ENCODE results near the gene DDX6.
A peak's percentile ranks its signal among the peaks of the same experiment; 100 is the strongest.
"Not testable (repeated sequence)": the region's sequence is repeated elsewhere in the genome, so short reads cannot be mapped to it uniquely, and the experiment has no call there.

The DDX6 gene

DNA sequence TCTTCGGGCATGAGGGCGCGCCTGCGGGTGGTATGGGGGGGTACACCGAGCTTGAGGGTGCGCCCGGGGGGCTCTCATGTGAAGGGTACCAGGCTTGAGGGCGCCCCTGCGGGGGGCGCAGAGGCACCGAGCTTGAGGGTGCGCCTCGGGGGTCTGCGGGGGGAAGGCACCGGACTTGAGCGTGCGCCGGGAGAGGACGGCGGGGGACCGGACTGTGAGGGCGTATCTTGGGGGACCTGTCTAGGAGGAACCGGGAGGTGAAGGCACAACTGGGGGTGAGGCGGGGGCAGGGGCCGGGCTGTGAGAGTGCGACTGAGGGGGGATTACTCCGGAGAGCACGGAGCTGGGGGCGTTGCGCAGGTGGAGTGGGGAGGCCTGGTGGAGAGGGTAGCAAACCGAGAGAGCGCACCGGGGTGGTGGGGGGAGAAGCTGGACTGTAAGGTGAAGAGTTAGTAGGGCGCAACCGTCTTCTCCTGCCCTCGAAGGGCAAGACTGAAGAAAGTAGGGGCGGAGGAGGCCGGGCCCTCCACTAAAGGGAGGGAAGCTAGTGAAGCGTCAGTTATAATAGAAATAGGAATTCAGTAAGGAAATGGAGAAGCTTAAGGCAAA lies 1.1 kb upstream of the DDX6 start:
- in situ Hi-C loops (cut with MboI; ENCODE audit: low pct_unique_long_range_greater_than_20kb, low sequenced_read_pairs, unreplicated experiment): no loop called here
- TF ChIP-seq, protein P1, sequence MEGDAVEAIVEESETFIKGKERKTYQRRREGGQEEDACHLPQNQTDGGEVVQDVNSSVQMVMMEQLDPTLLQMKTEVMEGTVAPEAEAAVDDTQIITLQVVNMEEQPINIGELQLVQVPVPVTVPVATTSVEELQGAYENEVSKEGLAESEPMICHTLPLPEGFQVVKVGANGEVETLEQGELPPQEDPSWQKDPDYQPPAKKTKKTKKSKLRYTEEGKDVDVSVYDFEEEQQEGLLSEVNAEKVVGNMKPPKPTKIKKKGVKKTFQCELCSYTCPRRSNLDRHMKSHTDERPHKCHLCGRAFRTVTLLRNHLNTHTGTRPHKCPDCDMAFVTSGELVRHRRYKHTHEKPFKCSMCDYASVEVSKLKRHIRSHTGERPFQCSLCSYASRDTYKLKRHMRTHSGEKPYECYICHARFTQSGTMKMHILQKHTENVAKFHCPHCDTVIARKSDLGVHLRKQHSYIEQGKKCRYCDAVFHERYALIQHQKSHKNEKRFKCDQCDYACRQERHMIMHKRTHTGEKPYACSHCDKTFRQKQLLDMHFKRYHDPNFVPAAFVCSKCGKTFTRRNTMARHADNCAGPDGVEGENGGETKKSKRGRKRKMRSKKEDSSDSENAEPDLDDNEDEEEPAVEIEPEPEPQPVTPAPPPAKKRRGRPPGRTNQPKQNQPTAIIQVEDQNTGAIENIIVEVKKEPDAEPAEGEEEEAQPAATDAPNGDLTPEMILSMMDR (IDR thresholded peaks at IDR 0.05; ENCODE audit: extremely low read depth, insufficient read depth, missing control alignments): no peak
- peak; percentile 44 for DNase-seq (ENCODE audit: low spot score)

DNA sequence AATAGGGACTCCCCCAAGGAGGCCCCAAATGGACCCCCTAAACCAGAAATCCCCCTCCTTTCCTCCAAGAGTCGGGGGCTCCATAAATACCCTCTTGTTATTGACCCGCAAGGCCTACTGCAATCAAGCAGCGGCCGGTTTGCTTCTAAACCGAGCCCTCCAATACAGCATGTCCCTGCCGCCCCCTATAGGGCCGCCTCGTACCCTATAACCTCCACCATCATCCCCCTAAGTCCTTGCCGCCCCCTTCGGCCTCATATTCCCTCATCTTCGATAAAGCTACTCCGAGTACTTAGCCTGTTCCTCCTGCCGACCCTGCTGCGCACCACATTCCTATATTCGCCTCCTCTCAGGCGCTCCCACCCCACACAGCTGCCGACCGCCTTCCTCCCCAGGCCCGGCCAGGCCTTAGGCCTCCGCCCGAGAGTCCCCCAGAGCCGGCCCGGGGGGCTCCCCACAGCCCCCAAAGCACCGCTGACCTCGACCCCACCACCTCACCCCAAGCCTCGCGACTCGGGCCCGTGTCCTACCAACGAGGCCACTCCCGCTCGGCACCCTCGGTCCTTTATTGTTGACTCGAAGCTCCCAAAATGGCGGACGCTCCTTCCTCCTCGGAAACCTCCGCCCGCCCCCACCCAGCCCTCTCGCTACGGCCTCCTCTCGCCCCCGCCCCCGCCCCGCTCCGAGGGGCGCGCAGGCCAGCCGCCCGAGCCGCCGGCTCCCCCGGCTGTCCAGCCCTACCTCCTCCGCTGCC lies 430 bp downstream of the DDX6 start:
- DNase-seq (ENCODE audit: low spot score): peak; percentile 62
- TF ChIP-seq, protein P1 (IDR thresholded peaks at IDR 0.05; ENCODE audit: extremely low read depth, insufficient read depth, missing control alignments): peak; percentile 52
- in situ Hi-C loops (cut with MboI; ENCODE audit: low pct_unique_long_range_greater_than_20kb, low sequenced_read_pairs, unreplicated experiment): no loop called here

DNA sequence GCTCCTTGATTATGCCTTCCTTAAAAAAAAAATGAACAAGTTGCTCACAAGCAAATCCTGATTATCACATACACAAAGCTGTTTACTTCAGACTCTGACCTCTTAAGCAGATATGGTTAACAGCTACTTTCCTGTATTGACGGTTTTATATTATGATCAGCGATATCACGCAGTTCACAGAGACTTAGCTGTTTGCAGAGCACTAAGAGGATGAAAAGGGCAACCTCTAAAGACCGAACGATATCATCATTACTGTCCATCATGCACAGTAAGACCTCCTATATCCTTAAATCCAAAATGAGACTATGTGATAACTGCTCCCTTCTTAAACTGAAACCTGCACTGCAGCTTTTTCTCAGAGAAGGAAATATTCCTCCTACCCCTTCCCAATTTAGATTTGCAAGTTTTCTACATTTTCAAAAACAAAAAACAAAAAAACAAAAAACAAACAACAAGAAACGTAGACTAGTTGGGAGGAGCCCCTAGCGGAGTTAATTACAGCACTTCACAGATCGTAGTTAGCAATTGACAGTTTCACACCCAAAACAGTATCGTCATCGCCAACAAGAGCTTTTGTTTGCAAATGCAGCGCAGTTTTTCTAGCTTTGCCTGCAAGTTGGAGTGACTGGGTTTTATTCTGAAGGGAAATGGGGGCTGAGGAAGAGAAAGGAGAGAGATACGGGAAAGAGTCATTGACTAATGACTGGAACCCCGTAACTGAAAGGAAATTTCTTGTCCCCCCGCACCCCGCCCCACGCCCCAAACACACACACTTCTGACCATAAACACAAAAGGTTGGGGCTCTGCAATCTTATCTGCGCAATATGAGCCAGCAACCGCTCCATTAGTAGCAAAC lies 1.2 kb downstream of the DDX6 start:
- DNase-seq (ENCODE audit: low spot score): peak; percentile 56

DNA sequence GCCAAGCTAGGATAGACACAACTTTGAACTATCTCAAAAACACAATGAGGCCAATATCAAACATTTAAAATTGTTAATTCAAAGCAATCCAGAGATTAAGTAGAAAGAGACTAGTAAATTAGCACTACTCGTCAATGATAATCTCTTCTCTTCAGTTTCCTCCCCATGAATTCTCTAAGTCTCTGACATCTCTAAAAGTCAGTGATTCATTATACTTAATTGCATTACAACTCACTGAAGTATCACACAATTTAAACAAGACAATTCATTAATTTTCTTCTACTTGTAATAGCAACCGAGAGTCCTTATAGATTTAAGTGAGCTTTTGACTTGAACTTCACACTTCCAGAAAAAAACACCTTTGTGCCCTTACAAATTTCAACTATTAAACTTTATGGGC lies 4.3 kb downstream of the DDX6 start:
- in situ Hi-C loops (cut with MboI; ENCODE audit: low pct_unique_long_range_greater_than_20kb, low sequenced_read_pairs, unreplicated experiment): no loop called here
- no peak for DNase-seq (ENCODE audit: low spot score)
- TF ChIP-seq, protein P1 (IDR thresholded peaks at IDR 0.05; ENCODE audit: extremely low read depth, insufficient read depth, missing control alignments): no peak

More for the DNA sequence above, 1.2 kb downstream of the DDX6 start:
- TF ChIP-seq, protein P1 (IDR thresholded peaks at IDR 0.05; ENCODE audit: extremely low read depth, insufficient read depth, missing control alignments): peak; percentile 22
- in situ Hi-C loops (cut with MboI; ENCODE audit: low pct_unique_long_range_greater_than_20kb, low sequenced_read_pairs, unreplicated experiment): no loop called here

DNA sequence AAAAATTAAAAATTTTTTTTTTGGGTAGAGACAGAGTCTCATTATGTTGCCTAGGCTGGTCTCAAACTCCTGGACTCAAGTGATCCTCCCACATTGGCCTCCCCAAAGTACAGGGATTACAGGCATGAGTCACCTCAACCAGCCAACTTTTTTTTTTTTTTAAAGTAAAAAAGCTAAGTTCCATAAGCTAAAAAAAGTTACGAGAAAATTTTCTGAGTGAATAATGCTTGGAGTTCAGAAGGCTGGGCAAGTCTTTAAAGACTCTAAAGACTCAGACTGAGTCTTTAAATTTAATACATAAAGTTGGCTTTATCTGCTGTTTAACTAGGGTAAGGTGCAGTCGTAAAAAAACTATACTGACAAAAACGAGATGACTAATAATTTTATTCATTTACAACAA lies 5.6 kb downstream of the DDX6 start:
- no peak for DNase-seq (ENCODE audit: low spot score)
- in situ Hi-C loops (cut with MboI; ENCODE audit: low pct_unique_long_range_greater_than_20kb, low sequenced_read_pairs, unreplicated experiment): no loop called here
- TF ChIP-seq, protein P1 (IDR thresholded peaks at IDR 0.05; ENCODE audit: extremely low read depth, insufficient read depth, missing control alignments): no peak

DNA sequence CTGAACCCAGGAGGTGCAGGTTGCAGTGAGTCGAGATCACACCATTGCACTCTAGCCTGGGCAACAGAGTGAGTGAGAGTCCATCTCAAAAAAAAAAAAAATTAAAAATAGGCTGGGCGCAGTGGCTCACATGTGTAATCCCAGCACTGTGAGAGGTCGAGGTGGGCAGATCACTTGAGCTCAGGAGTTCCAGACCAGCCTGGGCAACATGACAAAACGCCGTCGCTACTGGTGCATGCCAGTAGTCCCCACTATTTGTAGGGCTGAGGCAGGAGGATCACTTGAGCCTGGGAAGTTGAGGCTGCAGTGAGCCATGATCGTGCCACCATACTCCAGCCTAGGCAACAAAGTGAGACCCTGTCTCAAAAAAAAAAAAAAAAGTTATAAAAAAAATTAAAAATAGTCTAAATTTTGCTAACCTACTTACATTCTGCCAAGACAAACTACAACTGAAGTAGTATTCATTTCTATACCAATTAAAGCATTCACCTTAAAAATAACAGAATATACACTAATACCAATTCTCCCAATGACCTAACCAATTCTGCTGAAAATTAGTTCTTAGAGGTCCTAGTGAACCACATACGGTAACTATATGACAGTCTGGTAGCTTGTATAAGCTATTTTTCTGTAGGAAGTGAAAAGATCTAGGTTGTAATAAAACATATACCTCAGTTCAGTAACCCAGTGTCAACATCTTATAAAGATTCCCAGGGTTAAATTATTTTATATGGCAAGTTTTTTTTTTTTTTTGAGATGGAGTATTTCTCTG lies 7.1 kb downstream of the DDX6 start:
- in situ Hi-C loops (cut with MboI; ENCODE audit: low pct_unique_long_range_greater_than_20kb, low sequenced_read_pairs, unreplicated experiment): no loop called here
- TF ChIP-seq, protein P1 (IDR thresholded peaks at IDR 0.05; ENCODE audit: extremely low read depth, insufficient read depth, missing control alignments): no peak
- DNase-seq (ENCODE audit: low spot score): no peak

DNA sequence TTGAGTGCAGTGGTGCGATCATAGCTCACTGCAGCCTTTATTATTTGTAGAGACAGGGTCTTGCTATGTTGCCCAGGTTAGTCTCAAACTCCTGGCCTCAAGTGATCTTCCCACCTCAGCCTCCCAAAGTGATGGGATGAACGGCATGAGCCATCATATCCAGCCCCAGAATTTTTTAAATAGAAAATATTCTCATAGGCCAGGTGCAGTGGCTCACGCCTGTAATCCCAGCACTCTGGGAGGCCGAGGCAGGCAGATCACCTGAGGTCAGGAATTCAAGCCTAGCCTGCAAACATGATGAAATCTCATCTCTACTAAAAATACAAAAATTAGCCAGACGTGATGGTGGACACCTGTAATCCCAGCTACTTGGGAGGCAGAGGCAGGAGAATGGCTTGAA lies 7.6 kb downstream of the DDX6 start:
- in situ Hi-C loops (cut with MboI; ENCODE audit: low pct_unique_long_range_greater_than_20kb, low sequenced_read_pairs, unreplicated experiment); DNase-seq (ENCODE audit: low spot score): not testable (repeated sequence)

Measured in GM13977 (cell line).